Esophagus squamous epithelium (tissue), 5 donors: ENCODE data around the gene MYOZ3. TPM values are rescaled to one million over a fixed set of nuclear protein-coding genes. Genes with fewer than 3 reads are reported as not detected.

Experiments
- DNase-seq: peaks from one replicate; lab custom pipeline; 2025; lab: John Stamatoyannopoulos, UW
- H3K27ac ChIP-seq, 4 donors: fragments of 200-600 bp; sonication (generic); one replicate each; pipeline ENCODE4 v1.5.1; 2016 to 2019; ENCODE audit warnings: mild to moderate bottlenecking in 1 of 4
- H3K27me3 ChIP-seq, 4 donors: fragments of 200-600 bp; sonication (generic); 1 replicate in 3 of 4; 2 replicates in 1 of 4; pipeline versions ENCODE4 v1.5.1 to v1.6.0; 2017 to 2021; ENCODE audit warnings: antibody characterized with exemption in 1 of 4
- H3K36me3 ChIP-seq, 3 donors: fragments of 200-600 bp; sonication (generic); one replicate each; pipeline ENCODE4 v1.5.1; 2016 to 2019
- H3K4me1 ChIP-seq, 3 donors: fragments of 200-600 bp; sonication (generic); one replicate each; pipeline ENCODE4 v1.5.1; 2017 to 2019
- H3K4me3 ChIP-seq, 4 donors: fragments of 200-600 bp; sonication (generic); 1 replicate in 3 of 4; 2 replicates in 1 of 4; pipeline ENCODE4 v1.5.1; 2016 to 2019; ENCODE audit warnings: mild to moderate bottlenecking in 2 of 4, moderate library complexity in 1 of 4
- H3K9me3 ChIP-seq, 3 donors: fragments of 200-600 bp; sonication (generic); one replicate each; pipeline ENCODE4 v1.5.1; 2016 to 2019
- CTCF ChIP-seq, 6 experiments: fragments of 450-650 bp in 4 of 6; fragments of 200-600 bp in 2 of 6; sonication (generic) in 2 of 6; IDR thresholded peaks; one replicate each; pipeline ENCODE4 v1.5.1; 2016 to 2019; ENCODE audit warnings: antibody characterized with exemption in 6 of 6, mild to moderate bottlenecking in 4 of 6, moderate library complexity in 4 of 6
- POLR2A ChIP-seq, 4 donors: fragments of 450-650 bp; IDR thresholded peaks; one replicate each; pipeline ENCODE4 v1.6.1; 2017; ENCODE audit warnings: antibody characterized with exemption in 4 of 4, mild to moderate bottlenecking in 4 of 4, moderate library complexity in 3 of 4
- WGBS, 2 donors: methylation state at CpG; one replicate each; pipeline ENCODE4 v1.1.5; 2018; 5-methylcytosine and 5-hydroxymethylcytosine counted together
- intact Hi-C: fragments of 100-400 bp; cut with DNase I; formaldehyde crosslinking; loops from one replicate; pipeline ENCODE4 v1.15.0; 2022
- total RNA-seq, 4 donors: library from RNA; depleted of rRNA; stranded (reverse); fragments of >200 nt; gene quantifications; one replicate each; pipeline ENCODE4 v1.1.0, GENCODE V29; 2016
- donor health status: DM: yes; HTN: yes; CAD: no.

MYOZ3 gene
- total RNA-seq, 4 donors from 2014 or later = under 0.01 TPM; not detected in 3

- H3K27me3 ChIP-seq = no peaks in the 10 kb centered on the region
- no peak for TF ChIP-seq CTCF (IDR thresholded peaks at IDR 0.05)
- TF ChIP-seq POLR2A (IDR thresholded peaks at IDR 0.05) = no peak
- intact Hi-C loops = no loop called here
- H3K4me1 ChIP-seq = peaks cover 0 to 76% (median 45%) of the 10 kb centered on the region in 3 donors
- WGBS, 2 donors = 86 to 95% methylated on average over 3 to 8 of the region's 16 CpGs
- no peak overlapping the region for H3K4me3 ChIP-seq
- H3K9me3 ChIP-seq = no peaks in the 10 kb centered on the region
- peak overlapping the region in 3 of 4 donors; percentile 30 to 63 (median 39) for H3K27ac ChIP-seq
- peaks cover 0 to 32% (median 19%) of the 10 kb centered on the region in 3 donors for H3K36me3 ChIP-seq
- DNase-seq = no peak
Measured at GRCh38 chr5:150648294-150649107, 12.6 kb upstream of the MYOZ3 start.

- peaks cover 0 to 72% (median 39%) of the 10 kb centered on the region in 3 donors for H3K4me1 ChIP-seq
- intact Hi-C loops = no loop called here
- H3K27me3 ChIP-seq = no peaks in the 10 kb centered on the region
- peaks cover 0 to 32% (median 19%) of the 10 kb centered on the region in 3 donors for H3K36me3 ChIP-seq
- H3K4me3 ChIP-seq = no peak overlapping the region
- WGBS, 2 donors = 79 to 98% methylated on average over 9 to 12 of the region's 46 CpGs
- no peaks in the 10 kb centered on the region for H3K9me3 ChIP-seq
- TF ChIP-seq CTCF (IDR thresholded peaks at IDR 0.05) (no peak), POLR2A (IDR thresholded peaks at IDR 0.05) (no peak)
- no peak for DNase-seq
- peak overlapping the region in 1 of 4 donors; percentile 28 for H3K27ac ChIP-seq
Measured at GRCh38 chr5:150649108-150650020, 11.7 kb upstream of the MYOZ3 start.

- Histone ChIP-seq H3K27me3 (no peaks in the 10 kb centered on the region), H3K4me3 (no peak overlapping the region), H3K27ac (peak overlapping the region in 1 of 4 donors; percentile 28), H3K9me3 (no peaks in the 10 kb centered on the region), H3K4me1 (peaks cover 0 to 64% (median 29%) of the 10 kb centered on the region in 3 donors), H3K36me3 (peaks cover 0 to 32% (median 19%) of the 10 kb centered on the region in 3 donors)
- no peak for DNase-seq
- WGBS, 2 donors = 82 to 89% methylated on average over 8 to 20 of the region's 38 CpGs
- TF ChIP-seq POLR2A (IDR thresholded peaks at IDR 0.05) (no peak), CTCF (IDR thresholded peaks at IDR 0.05) (no peak)
- intact Hi-C loops = no loop called here
Measured at GRCh38 chr5:150650021-150651006, 10.7 kb upstream of the MYOZ3 start.

GRCh38 chr5:150651382-150651781 lies 9.7 kb upstream of the MYOZ3 start:
- WGBS, 2 donors = 64% methylated on average over 1 of the region's 1 CpG; no CpG with 5 or more reads in 1 of the 2 donors
- intact Hi-C loops = no loop called here
- no peaks in the 10 kb centered on the region for H3K27me3 ChIP-seq
- peaks cover 0 to 32% (median 19%) of the 10 kb centered on the region in 3 donors for H3K36me3 ChIP-seq
- peaks cover 4 to 64% (median 32%) of the 10 kb centered on the region in 3 donors for H3K4me1 ChIP-seq
- H3K4me3 ChIP-seq = no peak overlapping the region
- H3K9me3 ChIP-seq = no peaks in the 10 kb centered on the region
- no peak for TF ChIP-seq CTCF (IDR thresholded peaks at IDR 0.05)
- TF ChIP-seq POLR2A (IDR thresholded peaks at IDR 0.05) = no peak
- no peak for DNase-seq
- no peak overlapping the region for H3K27ac ChIP-seq
